Pons (tissue), 1 donor: ENCODE results near the gene SOX6.
"Not testable (repeated sequence)": the region's sequence is repeated elsewhere in the genome, so short reads cannot be mapped to it uniquely, and the experiment has no call there.

ENCODE experiments used
- DNase-seq: peaks from one replicate; pipeline ENCODE4 v3.0.0-alpha.2; 2016; ENCODE audit warnings: low spot score

The SOX6 gene

DNA sequence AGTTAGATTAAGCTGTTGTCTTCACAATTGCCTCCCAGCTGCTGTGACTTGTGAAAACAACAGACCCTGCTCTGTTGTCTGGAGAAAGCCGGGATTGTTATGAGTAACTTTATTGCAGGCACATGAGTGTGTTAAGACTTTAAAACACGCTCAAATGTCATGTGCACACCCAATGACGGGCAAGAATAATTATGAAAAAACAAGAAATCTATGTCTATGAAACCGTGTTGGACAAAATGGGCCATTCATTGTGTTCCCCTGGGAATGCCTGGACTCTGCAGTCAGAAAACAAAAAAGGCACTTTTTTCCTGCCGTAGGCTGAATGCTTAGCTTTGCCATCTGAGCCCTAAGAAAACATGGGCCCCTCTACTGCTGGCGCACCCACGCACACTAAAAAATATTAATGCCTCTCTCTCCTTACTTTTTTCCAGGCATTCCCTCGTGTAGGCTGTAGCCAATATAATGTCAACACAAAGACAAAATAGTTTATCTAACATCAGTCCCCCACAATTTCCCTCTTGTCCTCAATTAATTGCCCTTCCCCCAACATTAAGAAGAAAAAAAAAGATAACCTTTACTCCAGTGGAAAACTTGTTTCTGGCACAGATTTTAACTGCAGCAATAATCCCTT lies 207.9 kb downstream of the SOX6 start:
- DNase-seq = peak; percentile 74

DNA sequence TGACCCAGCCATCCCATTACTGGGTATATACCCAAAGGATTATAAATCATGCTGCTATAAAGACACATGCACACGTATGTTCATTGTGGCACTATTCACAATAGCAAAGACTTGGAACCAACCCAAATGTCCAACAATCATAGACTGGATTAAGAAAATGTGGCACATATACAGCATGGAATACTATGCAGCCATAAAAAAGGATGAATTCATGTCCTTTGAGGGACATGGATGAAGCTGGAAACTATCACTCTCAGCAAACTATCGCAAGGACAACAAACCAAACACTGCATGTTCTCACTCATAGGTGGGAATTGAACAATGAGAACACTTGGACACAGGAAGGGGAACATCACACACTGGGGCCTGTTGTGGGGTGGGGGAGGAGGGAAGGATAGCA lies 209.4 kb downstream of the SOX6 start:
- DNase-seq = not testable (repeated sequence)

DNA sequence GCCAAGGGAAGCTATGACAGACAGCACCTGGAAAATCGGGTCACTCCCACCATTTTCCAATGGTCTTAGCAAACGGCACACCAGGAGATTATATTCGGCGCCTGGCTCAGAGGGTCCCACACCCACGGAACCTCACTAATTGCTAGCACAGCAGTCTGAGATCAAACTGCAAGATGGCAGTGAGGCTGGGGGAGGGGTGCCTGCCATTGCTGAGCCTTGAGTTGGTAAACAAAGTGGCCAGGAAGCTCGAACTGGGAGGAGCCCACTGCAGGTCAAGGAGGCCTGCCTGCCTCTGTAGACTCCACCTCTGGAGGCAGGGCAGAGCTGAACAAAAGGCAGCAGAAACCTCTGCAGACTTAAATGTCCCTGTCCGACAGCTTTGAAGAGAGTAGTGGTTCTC lies 214.7 kb downstream of the SOX6 start:
- not testable (repeated sequence) for DNase-seq

DNA sequence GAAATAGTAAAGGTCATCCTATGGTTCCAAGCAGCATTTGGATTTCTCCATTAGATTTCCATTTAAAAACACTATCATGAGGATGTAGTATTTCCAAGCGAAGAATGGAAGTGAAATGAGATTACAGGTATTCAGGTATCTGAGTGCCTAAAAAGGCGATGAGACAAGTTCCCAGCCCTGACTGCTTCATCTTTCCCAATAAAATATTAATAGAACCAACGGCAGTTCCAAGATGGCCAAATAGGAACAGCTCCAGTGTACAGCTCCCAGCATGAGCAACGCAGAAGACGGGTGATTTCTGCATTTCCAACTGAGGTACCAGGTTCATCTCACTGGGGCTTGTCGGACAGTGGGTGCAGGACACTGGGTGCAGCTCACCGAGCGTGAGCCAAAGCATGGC lies 215.2 kb downstream of the SOX6 start:
- DNase-seq = not testable (repeated sequence)

DNA sequence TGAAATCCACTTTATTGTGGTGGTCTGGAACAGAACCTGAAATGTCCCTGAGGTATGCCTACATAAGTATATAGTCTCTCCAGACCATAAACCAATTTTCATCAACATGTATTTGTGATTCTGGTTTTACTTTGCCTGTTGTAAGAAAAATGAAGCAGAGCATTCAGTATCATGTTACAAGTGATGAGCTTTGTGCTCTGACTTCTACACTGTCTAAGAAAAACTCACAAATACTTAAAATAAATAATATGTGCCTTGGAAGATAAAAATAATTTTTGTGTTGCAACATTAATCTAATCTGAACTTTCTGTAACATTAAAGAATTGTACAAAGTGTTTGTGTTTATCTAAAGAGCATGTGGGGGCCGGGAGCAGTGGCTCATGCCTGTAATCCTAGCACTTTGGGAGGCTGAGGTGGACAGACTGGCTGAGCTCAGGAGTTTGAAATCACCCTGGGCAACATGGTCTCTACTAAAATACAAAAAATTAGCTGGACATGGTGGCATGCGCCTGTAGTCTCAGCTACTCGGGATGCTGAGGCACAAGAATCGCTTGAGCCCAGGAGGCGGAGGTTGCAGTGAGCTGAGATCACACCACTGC lies 219.5 kb downstream of the SOX6 start:
- no peak for DNase-seq

DNA sequence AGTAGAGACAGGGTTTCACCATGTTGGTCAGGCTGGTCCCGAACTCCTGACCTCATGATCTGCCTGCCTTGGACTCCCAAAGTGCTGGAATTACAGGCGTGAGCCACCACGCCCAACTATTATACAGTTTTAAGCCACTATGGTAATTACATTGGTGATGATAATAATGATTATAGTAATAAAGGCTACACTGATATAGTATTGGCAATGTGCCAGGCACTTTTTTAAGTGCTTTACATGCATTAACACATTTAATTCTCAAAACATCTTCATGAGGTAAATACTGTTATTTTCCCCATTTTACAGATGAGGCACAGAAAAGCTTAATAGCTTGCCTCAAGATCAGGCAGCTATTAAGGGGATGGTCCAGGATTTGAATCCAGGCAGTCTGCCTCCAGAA lies 222.5 kb downstream of the SOX6 start:
- no peak for DNase-seq

DNA sequence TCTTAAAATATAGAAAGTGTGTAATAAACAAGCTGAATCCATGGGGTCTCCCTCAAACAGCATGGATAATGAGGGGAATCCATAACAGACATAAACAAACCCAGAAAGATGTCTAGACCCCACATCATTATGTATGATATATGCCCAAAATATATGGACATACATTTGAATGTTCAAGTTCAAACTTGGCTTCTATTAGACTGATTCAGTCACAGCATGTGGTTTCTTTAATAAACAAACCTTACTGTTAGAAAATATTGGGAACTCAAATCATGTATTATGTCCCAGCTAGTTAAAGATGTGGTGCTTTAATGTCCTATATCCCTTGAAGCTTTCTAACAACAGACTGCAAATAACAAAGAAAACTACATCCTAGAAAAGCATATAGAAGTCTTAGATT lies 228.6 kb downstream of the SOX6 start:
- no peak for DNase-seq

DNA sequence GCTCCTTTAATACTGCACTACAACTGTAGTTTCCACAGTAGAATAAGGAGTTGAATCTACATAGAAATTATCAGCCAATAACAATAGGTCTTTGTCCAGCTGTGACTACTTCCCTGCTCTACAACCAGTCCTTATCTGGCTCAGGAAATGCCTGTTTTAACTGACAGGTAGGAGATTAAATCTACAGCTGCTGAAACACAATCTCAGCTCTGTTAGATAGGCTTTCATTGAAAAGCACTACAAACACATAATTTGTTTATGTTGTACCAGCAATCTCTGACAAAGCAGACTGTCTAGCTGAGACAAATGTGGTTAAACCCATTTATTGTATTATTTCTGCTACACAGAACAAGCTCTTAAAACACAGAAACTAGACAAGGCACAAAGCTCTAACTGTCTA lies 230.0 kb downstream of the SOX6 start:
- peak; percentile 36 for DNase-seq

DNA sequence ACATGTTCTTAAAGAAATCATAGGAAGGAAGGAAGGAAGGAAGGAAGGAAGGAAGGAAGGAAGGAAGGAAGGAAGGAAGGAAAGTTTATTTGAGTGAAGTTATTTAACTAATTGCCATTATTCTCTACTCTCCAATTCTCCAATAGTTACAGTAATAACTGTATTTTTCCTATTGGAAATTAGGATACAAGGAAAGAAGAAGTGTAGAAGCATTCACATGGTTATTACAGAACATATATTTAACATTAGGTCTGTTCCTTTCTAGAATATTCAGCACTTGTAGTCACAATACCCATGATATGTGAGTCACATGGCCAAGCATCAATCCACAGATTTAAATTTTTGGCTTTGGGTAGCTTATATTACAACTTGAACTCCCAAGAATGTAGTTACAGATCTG lies 230.6 kb downstream of the SOX6 start:
- no peak for DNase-seq

DNA sequence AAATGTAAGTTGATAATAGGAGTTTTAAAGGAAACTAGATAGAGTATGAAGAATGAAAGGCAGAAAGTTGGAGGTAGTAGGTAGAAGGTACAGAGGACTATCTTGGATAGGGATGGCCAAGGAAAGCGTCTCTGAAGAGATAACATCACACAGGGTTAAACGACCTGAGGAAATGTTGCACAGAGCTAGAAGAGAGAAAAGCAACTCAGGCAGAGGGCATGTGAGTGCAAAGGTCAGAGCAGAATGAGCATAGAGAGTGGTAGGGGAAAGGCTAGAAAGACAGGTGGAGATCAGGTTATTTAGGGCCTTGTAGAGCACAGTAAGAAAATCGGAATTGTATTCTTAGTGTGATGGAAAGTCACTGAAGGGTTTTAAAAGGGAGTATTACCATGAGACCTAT lies 232.0 kb downstream of the SOX6 start:
- no peak for DNase-seq

DNA sequence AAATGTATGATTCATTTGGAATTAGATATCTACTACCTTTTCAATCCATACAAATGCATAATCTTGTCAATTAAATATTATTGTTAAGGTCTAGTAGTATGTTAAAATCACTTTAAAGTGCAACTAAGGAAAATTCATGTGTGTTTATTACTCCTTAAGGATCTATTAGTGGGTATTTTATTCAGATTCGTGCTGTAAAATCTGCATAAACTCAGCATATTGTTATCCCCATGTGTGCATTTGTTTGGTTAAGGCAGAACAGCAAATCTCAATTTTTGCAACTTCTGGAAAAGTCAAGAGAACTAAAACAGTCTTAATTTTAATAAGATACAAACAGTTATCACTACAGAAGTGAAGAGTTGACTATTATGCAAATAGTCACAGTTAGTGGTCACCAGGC lies 234.5 kb downstream of the SOX6 start:
- DNase-seq = no peak

DNA sequence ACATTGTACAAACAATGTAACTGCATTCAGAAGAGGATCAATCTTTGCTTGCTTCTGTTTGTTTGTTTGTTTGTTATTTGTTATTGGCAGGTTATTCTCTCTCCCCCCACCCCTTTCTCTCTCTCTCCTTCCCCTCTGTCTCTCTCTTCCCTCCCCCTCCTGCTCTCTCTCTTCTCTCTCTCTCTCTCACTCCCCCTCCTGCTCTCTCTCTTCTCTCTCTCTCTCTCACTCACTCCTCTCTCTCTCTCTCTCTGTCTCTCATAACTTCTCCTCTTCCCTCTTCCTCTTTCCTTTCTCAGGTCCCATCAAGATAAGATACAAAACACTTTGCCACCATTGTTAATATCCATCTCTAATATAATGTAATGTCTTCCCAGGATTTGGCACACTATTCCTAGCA lies 236.3 kb downstream of the SOX6 start:
- no peak for DNase-seq

DNA sequence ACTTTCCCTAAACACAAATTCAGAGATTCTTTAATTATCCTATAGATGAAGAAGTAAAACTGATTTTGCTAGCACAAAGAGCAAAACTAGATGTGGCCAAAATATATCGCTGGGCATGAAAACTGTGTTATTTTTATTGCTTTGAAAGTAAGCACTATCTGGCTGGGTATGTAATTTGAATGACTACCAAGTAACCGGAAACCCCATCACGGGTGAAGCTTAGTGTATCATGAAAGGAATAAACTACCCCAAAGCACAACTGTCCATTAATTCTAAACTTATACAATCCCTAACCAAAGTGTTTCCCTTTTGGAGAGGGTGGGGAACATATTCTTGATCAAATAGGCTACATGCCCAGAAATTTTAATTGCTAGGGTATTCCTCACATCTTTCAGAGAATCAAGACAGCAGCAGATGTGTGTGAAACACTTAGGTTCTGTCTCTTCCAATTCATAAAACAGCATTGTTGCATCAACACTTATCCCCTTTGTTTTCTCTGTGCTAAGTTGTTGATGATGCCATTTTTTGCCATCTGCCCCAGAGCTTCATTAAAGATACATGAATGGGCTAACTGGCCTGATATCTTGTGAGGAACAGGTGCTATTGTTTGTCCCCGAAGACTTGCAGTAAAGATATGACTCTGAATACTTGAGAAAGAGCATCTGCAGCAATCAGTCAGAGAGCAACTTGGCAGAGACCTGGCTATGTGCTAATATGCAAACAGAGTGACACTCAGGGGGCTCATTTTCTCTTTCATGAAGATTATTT lies 238.2 kb downstream of the SOX6 start:
- DNase-seq = peak; percentile 59

DNA sequence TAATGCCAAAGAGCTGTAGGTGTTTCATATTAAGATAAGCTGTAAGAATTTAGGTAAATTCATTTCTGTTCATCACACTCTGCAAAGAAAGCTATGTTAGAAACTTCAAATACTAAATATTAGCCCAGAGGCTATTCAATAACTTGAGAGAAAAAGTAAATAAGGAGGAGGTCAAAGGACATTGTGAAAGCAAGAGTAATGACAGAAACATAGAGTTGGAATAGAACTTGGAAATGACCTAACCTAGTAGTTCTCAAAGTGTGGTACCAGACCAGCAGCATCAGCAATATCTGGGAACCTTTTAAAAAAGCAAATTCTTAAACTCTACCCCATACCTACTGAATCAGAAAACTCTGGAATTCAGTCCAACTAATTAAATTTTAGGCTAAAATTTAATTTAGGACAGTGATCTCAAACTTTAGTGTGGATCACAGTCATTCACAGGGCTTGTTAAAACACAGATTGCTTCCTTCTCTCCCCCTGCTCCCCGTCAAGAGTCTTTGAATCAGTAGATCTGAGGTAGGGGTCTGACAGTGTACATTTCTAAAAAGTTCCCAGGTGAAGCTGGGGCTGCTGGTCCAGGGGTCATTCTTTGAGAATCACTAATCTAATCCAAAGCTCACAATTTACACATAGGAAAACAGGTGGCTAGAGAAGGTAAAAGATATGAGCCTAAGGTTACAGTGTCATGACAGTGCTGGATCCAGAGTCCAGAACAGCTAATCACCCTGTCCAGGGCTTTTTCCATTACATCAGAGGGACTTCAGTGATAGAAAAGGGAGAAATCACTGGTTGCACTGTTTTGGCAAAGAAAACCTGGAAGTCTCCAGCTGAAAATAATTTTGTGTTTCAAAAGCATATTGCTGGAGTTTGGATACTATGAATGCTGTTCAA lies 241.1 kb downstream of the SOX6 start:
- no peak for DNase-seq

DNA sequence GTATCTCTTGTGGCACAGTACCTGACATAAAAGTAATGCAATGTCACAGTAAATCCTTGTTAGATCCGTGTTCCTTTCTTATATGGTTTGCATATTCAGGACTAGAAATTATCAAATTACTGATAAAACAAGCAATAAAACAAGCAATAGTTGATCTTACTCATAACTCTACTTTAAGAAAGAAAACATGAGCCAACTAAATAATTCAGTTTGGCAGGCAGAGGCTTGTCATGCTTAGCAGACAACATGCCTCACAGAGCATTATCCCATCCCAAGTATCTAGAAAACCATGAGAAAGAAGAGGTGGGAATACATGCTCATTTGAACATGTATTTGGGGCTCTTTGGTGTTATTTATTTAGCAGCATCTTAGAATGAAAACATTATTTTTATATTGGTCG lies 241.9 kb downstream of the SOX6 start:
- DNase-seq = no peak

DNA sequence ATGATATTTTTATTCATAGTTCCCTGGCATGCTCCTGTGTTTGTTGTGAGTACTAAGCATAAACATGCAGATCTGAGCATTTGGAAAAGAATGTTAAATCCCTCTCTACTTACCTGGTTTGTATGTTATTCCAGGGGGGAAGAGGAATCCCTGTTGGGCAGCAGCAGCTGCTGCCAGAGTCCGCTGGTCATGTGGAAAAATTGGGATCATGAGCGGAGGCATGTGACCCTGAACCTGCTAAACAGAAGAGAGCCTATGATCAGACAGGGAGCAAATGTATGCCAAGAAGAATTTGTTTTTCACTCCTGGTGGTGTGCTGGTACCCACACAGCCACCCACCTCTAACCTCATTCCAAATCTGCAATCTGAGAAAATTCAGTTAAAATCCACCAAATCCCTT lies 244.7 kb downstream of the SOX6 start:
- no peak for DNase-seq

DNA sequence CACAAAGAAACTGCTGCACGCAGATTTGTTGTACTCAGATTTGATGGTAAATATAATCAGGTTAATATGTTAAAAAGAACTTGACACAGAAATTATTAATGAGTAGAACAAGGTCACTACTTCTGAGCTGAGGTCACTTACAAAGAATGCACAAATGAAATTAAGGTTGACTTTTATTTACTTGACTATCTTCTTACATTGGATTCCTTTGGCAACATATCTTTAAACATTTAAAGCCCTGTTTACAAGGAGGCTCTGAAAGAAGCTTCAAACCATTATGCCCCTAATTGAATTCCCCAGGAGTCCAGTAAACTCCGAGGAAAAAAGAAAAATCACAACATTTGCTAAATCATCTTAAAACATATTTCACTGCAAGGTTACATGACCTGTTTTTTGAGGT lies 245.5 kb downstream of the SOX6 start:
- DNase-seq = no peak

DNA sequence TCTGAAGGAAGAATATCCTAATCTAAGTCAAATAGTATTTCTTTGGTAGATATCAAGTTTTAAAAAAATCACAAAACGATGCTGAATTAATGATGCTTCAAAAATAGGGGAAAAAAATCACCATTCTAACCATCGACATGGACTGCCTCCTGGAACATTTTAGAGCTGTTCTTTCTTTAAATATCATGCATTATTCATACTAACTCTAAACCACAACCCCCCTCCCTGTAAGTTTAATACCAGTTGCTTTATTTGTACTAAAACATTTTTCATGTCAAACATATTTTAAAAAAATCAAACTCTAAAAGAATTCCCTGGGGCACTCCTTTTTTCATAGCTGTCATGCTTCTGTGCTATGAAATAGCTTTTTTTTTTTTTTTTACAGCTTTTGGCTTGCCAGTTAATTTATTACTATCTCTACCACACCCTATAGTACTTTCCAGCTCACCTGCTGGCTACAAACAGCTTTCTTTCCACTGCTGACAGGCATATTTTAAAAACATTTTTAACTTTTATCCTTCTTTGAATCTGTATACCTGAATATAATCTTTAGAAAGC lies 256.9 kb downstream of the SOX6 start:
- DNase-seq = no peak

DNA sequence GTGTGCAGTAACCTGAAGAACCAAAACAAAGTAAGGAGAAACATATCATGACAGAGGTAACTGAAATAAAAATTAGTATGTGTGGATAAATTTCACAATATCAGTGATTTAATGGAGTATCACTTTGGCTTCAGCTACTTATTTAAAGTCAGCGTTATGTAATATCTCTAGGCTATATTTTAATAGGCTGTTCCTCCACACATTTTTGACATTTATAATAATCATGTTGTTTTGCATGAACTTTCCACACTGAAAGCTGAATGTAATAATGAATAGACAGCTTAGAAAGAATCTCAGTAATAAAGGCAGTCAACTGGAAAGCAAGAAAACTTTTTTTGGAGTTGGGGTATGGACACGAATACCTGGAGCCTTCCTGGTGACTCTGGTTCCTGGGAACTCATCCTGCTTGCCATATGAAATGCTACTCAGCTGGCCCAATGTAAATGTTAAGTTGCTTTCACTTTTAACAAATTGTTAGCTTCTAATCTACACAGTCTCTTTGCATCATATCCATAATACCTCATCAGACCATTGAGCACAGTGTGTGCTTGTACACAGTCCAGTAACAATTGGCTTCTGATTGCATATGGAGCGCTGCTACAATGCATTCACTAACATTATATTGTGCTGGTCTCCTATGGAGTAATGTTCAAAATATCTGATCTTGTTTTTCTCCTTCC lies 257.7 kb downstream of the SOX6 start:
- no peak for DNase-seq

DNA sequence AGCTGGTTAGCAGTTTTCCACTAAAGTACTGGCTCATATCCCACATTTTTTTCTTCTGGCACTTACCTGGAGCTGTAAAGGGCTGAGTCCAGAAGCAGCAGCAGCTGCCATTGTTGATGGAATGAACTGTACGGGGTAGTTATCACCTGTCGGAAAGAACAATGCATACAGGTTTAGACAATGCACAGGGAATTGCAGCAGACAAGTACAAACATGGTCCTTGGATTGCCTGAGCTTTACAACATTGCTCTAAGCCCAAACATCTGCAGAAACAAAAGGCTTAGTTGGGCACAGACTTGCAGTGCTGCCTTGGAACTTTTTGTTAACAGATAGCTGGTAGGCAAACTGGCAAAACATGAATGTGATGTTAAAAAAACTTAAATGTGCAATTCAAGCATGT lies 258.8 kb downstream of the SOX6 start:
- DNase-seq = no peak

DNA sequence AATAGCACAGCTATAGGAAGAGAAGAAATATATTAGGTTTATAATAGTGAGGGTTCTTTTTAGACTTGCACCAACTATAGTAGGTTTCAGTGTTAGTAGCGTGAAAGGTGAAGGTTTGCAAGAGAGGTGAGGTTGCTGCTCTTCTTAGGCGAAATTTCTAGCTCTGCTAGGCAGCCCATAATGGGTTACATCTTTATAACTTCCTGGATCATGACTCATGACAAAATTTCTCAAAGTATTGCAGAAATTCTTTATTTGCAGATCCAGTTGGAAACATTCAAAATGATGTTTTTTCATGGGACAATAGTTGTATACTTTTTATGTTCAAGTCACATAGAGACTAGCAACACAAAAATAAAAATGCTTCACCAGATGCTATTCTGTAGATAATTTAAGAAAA lies 260.0 kb downstream of the SOX6 start:
- no peak for DNase-seq

DNA sequence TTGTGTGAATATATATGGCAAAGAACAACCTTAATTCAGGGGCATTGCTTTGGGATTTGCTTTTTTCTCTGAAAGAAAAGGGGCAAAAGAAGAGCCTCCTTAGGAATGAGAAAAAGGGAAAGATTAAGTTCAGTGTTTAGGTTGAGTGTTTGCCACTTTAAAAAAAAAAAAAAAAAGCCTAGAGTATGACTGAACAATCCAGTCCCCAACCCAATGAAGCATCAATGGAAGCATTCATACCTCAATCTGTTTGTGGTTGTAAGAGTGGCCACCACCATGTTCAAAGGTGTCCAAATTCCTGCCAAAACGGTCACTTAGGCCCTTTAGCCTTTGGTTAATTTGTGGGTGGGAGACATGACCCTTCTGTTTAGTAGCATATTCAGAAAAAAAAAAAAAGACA lies 260.6 kb downstream of the SOX6 start:
- no peak for DNase-seq
